HL-60 (cell line): ENCODE results near the gene DARS1.

Experiments used
- DNase-seq, 2 experiments: peaks; one replicate each; pipeline ENCODE4 v3.0.0-alpha.2; 2010 to 2020; ENCODE audit warnings: low read depth in 1 of 2, low spot score in 1 of 2
- H3K27ac ChIP-seq: fragments of 250-450 bp; sonication (Bioruptor Pico); replicated peaks from 2 replicates; pipeline ENCODE4 v1.5.1; 2020; ENCODE audit warnings: mild to moderate bottlenecking, moderate library complexity
- H3K27me3 ChIP-seq: fragments of 250-450 bp; sonication (Bioruptor Pico); 2 replicates; pipeline ENCODE4 v1.5.1; 2021; ENCODE audit warnings: mild to moderate bottlenecking, moderate library complexity; ENCODE audit not compliant: insufficient read depth, poor library complexity, severe bottlenecking
- H3K4me3 ChIP-seq: replicated peaks from 2 replicates; pipeline ENCODE4 v1.5.1; 2011; ENCODE audit warnings: mild to moderate bottlenecking, control low read depth, low read length; ENCODE audit not compliant: insufficient read depth
- CTCF ChIP-seq: IDR thresholded peaks from one replicate; pipeline ENCODE4 v1.5.1; 2011; ENCODE audit warnings: low read length, control low read depth, inconsistent platforms; ENCODE audit not compliant: insufficient read depth
- GABPA ChIP-seq: IDR thresholded peaks from 2 replicates; pipeline ENCODE4 v1.6.1; 2012; ENCODE audit warnings: low read depth
- POLR2AphosphoS5 ChIP-seq: IDR thresholded peaks from 2 replicates; pipeline ENCODE4 v1.6.1; 2012; ENCODE audit warnings: low read depth
- REST ChIP-seq: IDR thresholded peaks from 2 replicates; pipeline ENCODE4 v1.6.1; 2012; ENCODE audit warnings: low read depth; ENCODE audit not compliant: insufficient replicate concordance
- SPI1 ChIP-seq: IDR thresholded peaks from 2 replicates; pipeline ENCODE4 v1.6.1; 2012; ENCODE audit warnings: low read depth, mild to moderate bottlenecking, borderline replicate concordance

Gene DARS1

GRCh38 chr2:136012315-136012714 is 26.9 kb upstream of the DARS1 start:
- peak; percentile 76 to 77 for DNase-seq
- Histone ChIP-seq H3K4me3 (no peak overlapping the region), H3K27ac (peak overlapping the region; percentile 40), H3K27me3 (no peaks in the 10 kb centered on the region)
- TF ChIP-seq CTCF (no peak), REST (no peak), SPI1 (peak; percentile 54; the same call in 1 of the 2 replicates)

GRCh38 chr2:136010126-136010525 is 24.7 kb upstream of the DARS1 start:
- no peak for TF ChIP-seq GABPA
- TF ChIP-seq POLR2AphosphoS5: no peak
- TF ChIP-seq REST: no peak
- no peak for TF ChIP-seq SPI1
- no peak for TF ChIP-seq CTCF
- no peak overlapping the region for H3K4me3 ChIP-seq
- DNase-seq: no peak
- peak overlapping the region; percentile 91 for H3K27ac ChIP-seq
- no peaks in the 10 kb centered on the region for H3K27me3 ChIP-seq

- TF ChIP-seq CTCF (no peak), REST (no peak), SPI1 (peak; percentile 93), POLR2AphosphoS5 (peak; percentile 99), GABPA (0 out of 2 replicates have a peak, but pooled peaks have one; percentile 48)
- H3K27me3 ChIP-seq: no peaks in the 10 kb centered on the region
- peak overlapping the region; percentile 91 for H3K27ac ChIP-seq
- DNase-seq: peak; percentile 99 to 100
- no peak overlapping the region for H3K4me3 ChIP-seq
These were observed 22.9 kb upstream of the DARS1 start for GRCh38 chr2:136008205-136008865.
